Breast epithelium (tissue), 3 donors: ENCODE measurements around the gene ETS1.

Experiments used
- POLR2A ChIP-seq: fragments of 450-650 bp; IDR thresholded peaks from one replicate; pipeline ENCODE4 v1.6.1; 2016; ENCODE audit warnings: antibody characterized with exemption, mild to moderate bottlenecking, moderate library complexity
- TF ChIP-seq, protein P1 (sequence below), 3 donors: fragments of 450-650 bp; IDR thresholded peaks; one replicate each; pipeline ENCODE4 v1.5.1; 2016 to 2017; ENCODE audit warnings: antibody characterized with exemption in 3 of 3, mild to moderate bottlenecking in 3 of 3, moderate library complexity in 3 of 3

DNA sequence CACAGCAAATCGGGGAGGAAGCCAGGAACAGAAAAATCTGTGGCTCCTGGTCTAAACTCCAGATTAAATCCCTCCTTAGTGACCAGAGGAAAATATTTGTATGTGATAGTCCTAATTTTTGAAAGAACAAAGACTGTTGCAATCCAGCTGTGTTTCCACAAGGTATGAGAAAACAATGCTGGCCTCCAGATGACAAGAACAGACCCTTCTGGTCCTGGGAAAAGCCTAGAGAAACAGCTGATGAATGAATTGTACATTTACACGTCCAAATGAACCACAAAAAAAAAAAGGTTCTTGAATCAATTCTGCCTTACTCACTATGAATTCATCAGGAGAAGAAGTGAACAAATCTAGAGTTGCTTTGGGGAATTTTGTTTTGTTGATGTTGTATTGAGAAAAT is 63.7 kb downstream of the ETS1 start:
- TF ChIP-seq, protein P1, sequence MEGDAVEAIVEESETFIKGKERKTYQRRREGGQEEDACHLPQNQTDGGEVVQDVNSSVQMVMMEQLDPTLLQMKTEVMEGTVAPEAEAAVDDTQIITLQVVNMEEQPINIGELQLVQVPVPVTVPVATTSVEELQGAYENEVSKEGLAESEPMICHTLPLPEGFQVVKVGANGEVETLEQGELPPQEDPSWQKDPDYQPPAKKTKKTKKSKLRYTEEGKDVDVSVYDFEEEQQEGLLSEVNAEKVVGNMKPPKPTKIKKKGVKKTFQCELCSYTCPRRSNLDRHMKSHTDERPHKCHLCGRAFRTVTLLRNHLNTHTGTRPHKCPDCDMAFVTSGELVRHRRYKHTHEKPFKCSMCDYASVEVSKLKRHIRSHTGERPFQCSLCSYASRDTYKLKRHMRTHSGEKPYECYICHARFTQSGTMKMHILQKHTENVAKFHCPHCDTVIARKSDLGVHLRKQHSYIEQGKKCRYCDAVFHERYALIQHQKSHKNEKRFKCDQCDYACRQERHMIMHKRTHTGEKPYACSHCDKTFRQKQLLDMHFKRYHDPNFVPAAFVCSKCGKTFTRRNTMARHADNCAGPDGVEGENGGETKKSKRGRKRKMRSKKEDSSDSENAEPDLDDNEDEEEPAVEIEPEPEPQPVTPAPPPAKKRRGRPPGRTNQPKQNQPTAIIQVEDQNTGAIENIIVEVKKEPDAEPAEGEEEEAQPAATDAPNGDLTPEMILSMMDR (IDR thresholded peaks at IDR 0.05) = no peak
- no peak for TF ChIP-seq POLR2A
